Sigmoid colon (tissue), 7 donors: ENCODE results near the gene RECK. TPM values are rescaled to one million over a fixed set of nuclear protein-coding genes. Genes with fewer than 3 reads are reported as not detected.

ENCODE experiments used
- DNase-seq: peaks from one replicate; pipeline ENCODE4 v3.0.0-alpha.2; 2019
- H3K27ac ChIP-seq, 4 donors: fragments of 200-600 bp; sonication (generic); one replicate each; pipeline ENCODE4 v1.5.1; 2016 to 2019; ENCODE audit warnings: mild to moderate bottlenecking in 1 of 4
- H3K27me3 ChIP-seq, 3 donors: fragments of 200-600 bp; sonication (generic); one replicate each; pipeline ENCODE4 v1.5.1; 2019; ENCODE audit warnings: mild to moderate bottlenecking in 1 of 3
- H3K36me3 ChIP-seq, 4 donors: fragments of 200-600 bp; sonication (generic); one replicate each; pipeline ENCODE4 v1.5.1; 2016 to 2019
- H3K4me1 ChIP-seq, 4 donors: fragments of 200-600 bp; sonication (generic); one replicate each; pipeline ENCODE4 v1.5.1; 2017 to 2019
- H3K4me3 ChIP-seq, 4 donors: fragments of 200-600 bp; sonication (generic); one replicate each; pipeline ENCODE4 v1.5.1; 2017 to 2019; ENCODE audit warnings: mild to moderate bottlenecking in 2 of 4, moderate library complexity in 1 of 4
- H3K9me3 ChIP-seq, 4 donors: fragments of 200-600 bp in 3 of 4; sonication (generic) in 3 of 4; one replicate each; pipeline versions ENCODE4 v1.5.1 to v1.6.1; 2013 to 2019
- EP300 ChIP-seq, 4 donors: sonication (generic); formaldehyde crosslinking; IDR thresholded peaks; one replicate each; pipeline ENCODE4 v1.6.1; 2017; ENCODE audit warnings: antibody characterized with exemption in 4 of 4
- POLR2A ChIP-seq, 2 donors: fragments of 450-650 bp; IDR thresholded peaks; one replicate each; pipeline ENCODE4 v1.6.1; 2016; ENCODE audit warnings: antibody characterized with exemption in 2 of 2, mild to moderate bottlenecking in 2 of 2, moderate library complexity in 2 of 2
- POLR2AphosphoS5 ChIP-seq, 4 donors: sonication (generic); formaldehyde crosslinking; IDR thresholded peaks; one replicate each; pipeline ENCODE4 v1.6.1; 2017; ENCODE audit warnings: antibody characterized with exemption in 4 of 4
- WGBS, 2 donors: extraction: QIAGEN DNeasy Blood & Tissue Kit; methylation state at CpG; one replicate each; pipeline ENCODE4 v1.1.7; 2013; 5-methylcytosine and 5-hydroxymethylcytosine counted together
- intact Hi-C: fragments of 100-400 bp; cut with DNase I; formaldehyde crosslinking; loops from one replicate; pipeline ENCODE4 v1.15.1; 2023
- polyA plus RNA-seq, 3 donors: library from polyadenylated mRNA; stranded (reverse); fragments of 200-250 nt; gene quantifications; one replicate each; pipeline ENCODE4 v1.2.3, GENCODE V29; 2013
- total RNA-seq, 4 donors: library from RNA; depleted of rRNA; stranded (reverse); fragments of >200 nt; gene quantifications; one replicate each; pipeline ENCODE4 v1.1.0, GENCODE V29; 2016
- TF ChIP-seq, protein P1 (sequence below), 4 experiments: fragments of 450-650 bp in 3 of 4; fragments of 200-600 bp in 1 of 4; IDR thresholded peaks; one replicate each; pipeline ENCODE4 v1.5.1; 2016 to 2019; ENCODE audit warnings: antibody characterized with exemption in 4 of 4, mild to moderate bottlenecking in 3 of 4, moderate library complexity in 2 of 4
- donor health status: healthy with polysubstance abuse.
- donor health status: Bipolar disorder and iron deficiency.
- donor health status: healthy.

Gene RECK
- total and polyA plus RNA-seq, 7 donors = 0.23 to 22.2 (median 11.1) TPM

DNA sequence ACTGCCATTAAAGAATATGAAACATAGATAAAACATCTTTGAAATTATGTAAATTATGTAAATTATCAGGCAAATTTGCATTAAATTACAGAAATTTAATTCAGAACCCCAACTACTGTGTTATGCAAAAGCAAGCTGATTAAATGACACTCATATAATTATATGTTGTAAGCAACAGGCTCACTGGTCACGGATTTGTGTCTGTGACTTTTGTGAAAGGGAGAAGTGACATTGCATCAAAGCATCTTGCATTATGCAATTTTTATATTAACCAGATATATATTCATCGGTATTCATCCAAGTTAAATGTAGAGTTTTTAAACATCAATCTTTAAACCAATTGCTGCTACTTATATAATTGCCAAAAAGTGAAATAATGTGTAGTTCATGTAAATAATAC, 86.8 kb downstream of the RECK start:
- Histone ChIP-seq H3K36me3 (peaks cover 0 to 32% (median 10%) of the 10 kb centered on the region in 4 donors), H3K4me3 (no peak overlapping the region), H3K4me1 (no peaks in the 10 kb centered on the region), H3K9me3 (no peaks in the 10 kb centered on the region), H3K27ac (no peak overlapping the region), H3K27me3 (no peaks in the 10 kb centered on the region)
- TF ChIP-seq, protein P1, sequence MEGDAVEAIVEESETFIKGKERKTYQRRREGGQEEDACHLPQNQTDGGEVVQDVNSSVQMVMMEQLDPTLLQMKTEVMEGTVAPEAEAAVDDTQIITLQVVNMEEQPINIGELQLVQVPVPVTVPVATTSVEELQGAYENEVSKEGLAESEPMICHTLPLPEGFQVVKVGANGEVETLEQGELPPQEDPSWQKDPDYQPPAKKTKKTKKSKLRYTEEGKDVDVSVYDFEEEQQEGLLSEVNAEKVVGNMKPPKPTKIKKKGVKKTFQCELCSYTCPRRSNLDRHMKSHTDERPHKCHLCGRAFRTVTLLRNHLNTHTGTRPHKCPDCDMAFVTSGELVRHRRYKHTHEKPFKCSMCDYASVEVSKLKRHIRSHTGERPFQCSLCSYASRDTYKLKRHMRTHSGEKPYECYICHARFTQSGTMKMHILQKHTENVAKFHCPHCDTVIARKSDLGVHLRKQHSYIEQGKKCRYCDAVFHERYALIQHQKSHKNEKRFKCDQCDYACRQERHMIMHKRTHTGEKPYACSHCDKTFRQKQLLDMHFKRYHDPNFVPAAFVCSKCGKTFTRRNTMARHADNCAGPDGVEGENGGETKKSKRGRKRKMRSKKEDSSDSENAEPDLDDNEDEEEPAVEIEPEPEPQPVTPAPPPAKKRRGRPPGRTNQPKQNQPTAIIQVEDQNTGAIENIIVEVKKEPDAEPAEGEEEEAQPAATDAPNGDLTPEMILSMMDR (IDR thresholded peaks at IDR 0.05) = no peak
- TF ChIP-seq POLR2AphosphoS5 (IDR thresholded peaks at IDR 0.05) (no peak), POLR2A (IDR thresholded peaks at IDR 0.05) (no peak), EP300 (IDR thresholded peaks at IDR 0.05) (no peak)
- intact Hi-C loops = no loop called here
- WGBS, 2 donors = 92 to 97% methylated on average over 2 of the region's 2 CpGs
- no peak for DNase-seq

DNA sequence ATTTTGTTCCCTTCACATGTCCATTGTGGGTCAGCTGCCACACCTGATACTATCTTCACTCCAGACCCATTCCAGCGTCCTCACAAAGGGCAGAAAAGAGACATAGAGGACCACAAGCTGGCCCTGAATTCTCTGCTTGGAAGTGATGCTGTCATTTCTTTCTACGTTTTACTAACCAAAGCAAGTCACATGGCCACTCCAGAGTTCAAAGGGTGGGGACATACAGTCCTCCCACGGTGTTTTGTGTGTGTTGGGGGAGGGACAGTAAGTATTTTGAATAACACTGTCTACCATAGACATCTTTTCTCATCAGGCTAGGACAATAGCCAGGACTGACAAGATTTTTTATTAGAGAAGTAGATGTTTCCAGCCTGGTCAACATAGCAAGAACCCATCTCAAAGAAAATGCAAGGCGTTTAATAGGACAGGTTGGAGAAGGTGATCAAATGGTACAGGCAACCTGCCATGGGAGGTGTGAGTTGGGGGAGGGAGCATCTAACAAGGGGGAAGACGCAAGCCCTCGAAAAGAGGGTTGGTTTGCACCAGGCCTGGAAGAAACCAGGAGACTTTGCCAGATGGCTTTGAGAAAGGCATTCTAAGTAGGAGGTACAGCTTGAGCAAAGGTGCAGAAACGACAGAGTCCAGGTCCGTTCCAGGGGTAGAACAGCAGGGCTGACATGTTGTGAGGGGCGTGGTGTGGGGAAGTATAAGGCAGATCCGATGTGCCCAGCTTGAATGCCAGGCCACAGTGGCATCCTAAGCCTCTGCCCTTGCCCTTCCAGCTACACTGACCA, 88.5 kb downstream of the RECK start:
- Histone ChIP-seq H3K27ac (no peak overlapping the region), H3K36me3 (peaks cover 0 to 21% (median 7%) of the 10 kb centered on the region in 4 donors), H3K9me3 (no peaks in the 10 kb centered on the region), H3K4me3 (no peak overlapping the region), H3K4me1 (no peaks in the 10 kb centered on the region), H3K27me3 (no peaks in the 10 kb centered on the region)
- intact Hi-C loops = no loop called here
- WGBS, 2 donors = 70 to 81% methylated on average over 10 of the region's 10 CpGs
- no peak for TF ChIP-seq EP300 (IDR thresholded peaks at IDR 0.05)
- no peak for TF ChIP-seq POLR2A (IDR thresholded peaks at IDR 0.05)
- TF ChIP-seq POLR2AphosphoS5 (IDR thresholded peaks at IDR 0.05) = no peak
- TF ChIP-seq, protein P1 (IDR thresholded peaks at IDR 0.05) = no peak
- no peak for DNase-seq

DNA sequence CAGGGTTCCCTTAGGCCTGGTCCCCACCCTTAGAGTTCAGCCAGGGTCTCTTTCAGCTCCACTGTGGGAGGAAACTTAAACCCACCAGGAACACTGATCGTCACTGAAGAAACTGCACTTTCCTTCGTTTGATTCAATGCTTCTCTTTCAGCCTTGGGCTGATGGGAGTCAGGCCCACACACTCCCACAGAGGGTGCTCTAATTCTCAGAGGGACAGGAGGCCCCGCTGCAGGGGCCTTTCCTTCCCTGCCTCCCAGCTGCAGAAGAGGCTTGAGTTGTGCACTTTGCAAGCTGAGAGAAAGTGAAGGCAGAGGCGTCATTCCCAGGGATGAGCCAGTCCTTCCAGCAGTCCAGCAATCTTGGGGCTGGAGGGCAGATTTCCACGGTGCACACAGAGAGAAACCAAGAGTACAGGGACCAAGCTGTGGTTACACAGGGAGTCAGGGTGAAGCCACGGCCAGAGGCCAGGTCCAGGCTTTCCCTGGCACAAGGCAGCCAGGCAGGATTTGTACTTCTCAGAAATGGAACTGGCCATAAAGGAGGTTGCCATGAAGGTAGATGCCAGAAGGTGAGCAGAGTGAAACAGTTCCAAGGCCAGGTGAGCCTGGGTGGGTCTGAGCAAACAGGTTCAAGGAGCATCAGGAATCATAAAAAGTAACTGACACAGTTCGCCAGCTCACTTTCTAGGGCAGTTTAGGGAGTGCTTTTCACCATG, 89.5 kb downstream of the RECK start:
- WGBS, 2 donors = 27 to 49% methylated on average over 7 of the region's 7 CpGs
- Histone ChIP-seq H3K27me3 (no peaks in the 10 kb centered on the region), H3K4me1 (no peaks in the 10 kb centered on the region), H3K27ac (no peak overlapping the region), H3K4me3 (no peak overlapping the region), H3K36me3 (peaks cover 0 to 21% (median 4%) of the 10 kb centered on the region in 4 donors), H3K9me3 (no peaks in the 10 kb centered on the region)
- TF ChIP-seq, protein P1 (IDR thresholded peaks at IDR 0.05) = no peak
- no peak for TF ChIP-seq EP300 (IDR thresholded peaks at IDR 0.05)
- TF ChIP-seq POLR2A (IDR thresholded peaks at IDR 0.05) = no peak
- TF ChIP-seq POLR2AphosphoS5 (IDR thresholded peaks at IDR 0.05) = no peak
- no peak for DNase-seq
- intact Hi-C loops = no loop called here

DNA sequence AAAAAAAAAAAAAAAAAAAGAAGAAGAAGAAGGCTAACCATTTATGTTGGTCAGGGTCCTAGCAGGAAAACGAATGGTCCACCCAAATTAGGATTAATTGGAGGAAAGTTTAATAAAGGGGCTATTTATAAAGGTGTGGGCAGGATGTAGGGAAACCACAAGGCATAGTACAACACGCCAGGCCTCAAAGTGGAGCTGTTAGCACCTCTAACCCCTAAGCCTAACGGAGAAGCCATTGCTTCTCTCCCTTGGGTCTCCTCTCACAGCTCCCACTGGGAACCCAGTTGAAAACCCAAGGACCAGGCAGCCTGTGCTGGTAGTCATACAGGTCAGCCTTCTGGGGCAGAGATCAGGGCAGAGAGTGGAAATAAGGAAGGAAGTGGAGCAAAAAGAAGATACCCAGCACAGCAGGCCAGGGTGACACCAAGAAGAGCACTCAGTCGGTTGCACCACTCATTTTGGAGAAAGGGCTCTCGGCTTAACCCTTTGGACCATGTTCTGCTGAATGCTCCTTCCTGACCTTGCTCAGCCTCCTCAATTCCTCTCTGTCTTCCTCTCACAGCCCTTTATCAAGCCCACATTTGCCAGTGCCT, 91.0 kb downstream of the RECK start:
- H3K4me3 ChIP-seq = no peak overlapping the region
- intact Hi-C loops = no loop called here
- no peaks in the 10 kb centered on the region for H3K4me1 ChIP-seq
- no peaks in the 10 kb centered on the region for H3K9me3 ChIP-seq
- H3K27me3 ChIP-seq = no peaks in the 10 kb centered on the region
- TF ChIP-seq EP300 (IDR thresholded peaks at IDR 0.05) (no peak), POLR2AphosphoS5 (IDR thresholded peaks at IDR 0.05) (no peak), POLR2A (IDR thresholded peaks at IDR 0.05) (no peak)
- TF ChIP-seq, protein P1 (IDR thresholded peaks at IDR 0.05) = no peak
- WGBS, 2 donors = 52 to 75% methylated on average over 5 of the region's 5 CpGs
- DNase-seq = no peak
- peaks cover 0 to 9% (median 3%) of the 10 kb centered on the region in 4 donors for H3K36me3 ChIP-seq
- H3K27ac ChIP-seq = peak overlapping the region in 1 of 4 donors; percentile 14
